ENCODE results near the gene MIA3. TPM values are rescaled to one million over a fixed set of nuclear protein-coding genes. Genes with fewer than 3 reads are reported as not detected.

Gene MIA3
- total RNA-seq, 4 donors from 2014 or later = 25.1 to 57.5 (median 31.5) TPM

DNA sequence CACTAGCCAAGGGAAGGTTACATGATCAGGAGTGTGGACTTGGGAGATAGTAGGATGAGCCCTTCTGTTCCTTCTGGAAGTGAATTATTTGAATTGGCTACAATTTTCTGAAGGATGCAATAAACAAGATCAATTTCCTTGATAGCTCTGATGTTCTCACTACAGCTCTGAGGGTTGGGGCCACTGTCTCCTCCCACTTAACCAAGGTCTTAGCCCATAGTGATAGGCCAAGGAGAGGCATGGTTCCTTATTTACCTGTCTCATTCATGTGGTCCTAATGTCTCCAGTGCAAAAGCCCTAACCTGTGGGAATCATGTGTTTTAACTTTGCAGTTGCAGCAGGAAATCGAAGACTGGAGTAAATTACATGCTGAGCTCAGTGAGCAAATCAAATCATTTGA lies 34.8 kb downstream of the MIA3 start:
- no peak for DNase-seq (ENCODE audit: low spot score in 2 of 2)
- no peak overlapping the region for H3K4me3 ChIP-seq (ENCODE audit: low read depth, poor library complexity, severe bottlenecking)
- TF ChIP-seq, protein P1, sequence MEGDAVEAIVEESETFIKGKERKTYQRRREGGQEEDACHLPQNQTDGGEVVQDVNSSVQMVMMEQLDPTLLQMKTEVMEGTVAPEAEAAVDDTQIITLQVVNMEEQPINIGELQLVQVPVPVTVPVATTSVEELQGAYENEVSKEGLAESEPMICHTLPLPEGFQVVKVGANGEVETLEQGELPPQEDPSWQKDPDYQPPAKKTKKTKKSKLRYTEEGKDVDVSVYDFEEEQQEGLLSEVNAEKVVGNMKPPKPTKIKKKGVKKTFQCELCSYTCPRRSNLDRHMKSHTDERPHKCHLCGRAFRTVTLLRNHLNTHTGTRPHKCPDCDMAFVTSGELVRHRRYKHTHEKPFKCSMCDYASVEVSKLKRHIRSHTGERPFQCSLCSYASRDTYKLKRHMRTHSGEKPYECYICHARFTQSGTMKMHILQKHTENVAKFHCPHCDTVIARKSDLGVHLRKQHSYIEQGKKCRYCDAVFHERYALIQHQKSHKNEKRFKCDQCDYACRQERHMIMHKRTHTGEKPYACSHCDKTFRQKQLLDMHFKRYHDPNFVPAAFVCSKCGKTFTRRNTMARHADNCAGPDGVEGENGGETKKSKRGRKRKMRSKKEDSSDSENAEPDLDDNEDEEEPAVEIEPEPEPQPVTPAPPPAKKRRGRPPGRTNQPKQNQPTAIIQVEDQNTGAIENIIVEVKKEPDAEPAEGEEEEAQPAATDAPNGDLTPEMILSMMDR (IDR thresholded peaks at IDR 0.05) = no peak
- no peak for TF ChIP-seq POLR2A (IDR thresholded peaks at IDR 0.05)
- 71 to 82% methylated on average over 1 of the region's 1 CpG for WGBS, 2 donors
- intact Hi-C loops (cut with DNase I; ENCODE audit: low total_unique reads) = no loop called here

DNA sequence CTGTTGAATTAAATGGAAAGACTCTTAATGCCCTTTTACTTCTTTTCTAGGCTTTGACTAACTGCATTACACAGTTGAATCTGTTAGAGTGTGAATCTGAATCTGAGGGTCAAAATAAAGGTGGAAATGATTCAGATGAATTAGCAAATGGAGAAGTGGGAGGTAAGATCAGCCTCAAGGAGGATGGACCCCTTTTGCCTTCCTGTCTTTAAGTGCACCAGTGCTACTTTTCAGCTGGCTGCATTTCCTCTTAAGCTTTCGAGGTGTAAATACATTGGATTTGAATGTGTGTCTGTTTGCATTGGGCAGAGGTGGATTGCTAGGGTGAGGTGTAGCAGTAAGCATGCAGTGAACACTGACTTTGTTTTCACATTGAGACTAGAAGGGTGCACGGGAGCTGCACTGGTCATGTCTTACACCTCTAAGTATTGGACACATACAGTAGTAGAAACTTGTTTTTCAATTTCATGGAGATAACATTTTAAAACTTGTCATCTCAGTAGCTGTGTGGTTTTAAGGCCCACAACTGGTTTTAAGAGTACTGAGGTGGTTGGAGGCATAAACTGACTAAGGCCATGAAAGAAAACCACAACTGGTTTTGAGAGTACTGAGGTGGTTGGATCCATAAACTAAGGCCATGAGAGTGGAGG lies 35.4 kb downstream of the MIA3 start:
- 84 to 94% methylated on average over 2 of the region's 2 CpGs for WGBS, 2 donors
- DNase-seq (ENCODE audit: low spot score in 2 of 2) = no peak
- TF ChIP-seq POLR2A (IDR thresholded peaks at IDR 0.05) = no peak
- TF ChIP-seq, protein P1 (IDR thresholded peaks at IDR 0.05) = no peak
- intact Hi-C loops (cut with DNase I; ENCODE audit: low total_unique reads) = no loop called here
- no peak overlapping the region for H3K4me3 ChIP-seq (ENCODE audit: low read depth, poor library complexity, severe bottlenecking)

DNA sequence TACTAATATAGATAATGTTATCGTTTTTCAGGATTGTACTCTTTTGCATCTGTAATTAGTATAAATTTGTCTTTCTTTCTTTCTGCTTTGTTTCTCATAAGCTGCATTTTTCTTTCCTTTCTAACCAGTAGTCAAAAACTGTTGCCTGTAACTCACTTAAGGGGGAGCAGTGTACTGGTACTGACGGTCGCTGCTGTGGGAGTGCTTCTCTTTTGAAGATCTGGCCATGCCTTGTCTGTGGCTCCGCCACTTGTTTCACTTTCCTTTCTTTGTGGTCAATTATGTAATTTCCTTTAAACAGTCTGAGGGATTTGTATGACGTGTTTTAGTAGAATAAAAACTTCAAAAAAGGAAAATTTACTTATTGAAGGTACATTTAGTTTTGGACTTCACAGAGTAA lies 37.0 kb downstream of the MIA3 start:
- no peak overlapping the region for H3K4me3 ChIP-seq (ENCODE audit: low read depth, poor library complexity, severe bottlenecking)
- WGBS, 2 donors = 62 to 64% methylated on average over 5 of the region's 5 CpGs
- intact Hi-C loops (cut with DNase I; ENCODE audit: low total_unique reads) = no loop called here
- TF ChIP-seq, protein P1 (IDR thresholded peaks at IDR 0.05) = no peak
- TF ChIP-seq POLR2A (IDR thresholded peaks at IDR 0.05) = no peak
- DNase-seq (ENCODE audit: low spot score in 2 of 2) = no peak

DNA sequence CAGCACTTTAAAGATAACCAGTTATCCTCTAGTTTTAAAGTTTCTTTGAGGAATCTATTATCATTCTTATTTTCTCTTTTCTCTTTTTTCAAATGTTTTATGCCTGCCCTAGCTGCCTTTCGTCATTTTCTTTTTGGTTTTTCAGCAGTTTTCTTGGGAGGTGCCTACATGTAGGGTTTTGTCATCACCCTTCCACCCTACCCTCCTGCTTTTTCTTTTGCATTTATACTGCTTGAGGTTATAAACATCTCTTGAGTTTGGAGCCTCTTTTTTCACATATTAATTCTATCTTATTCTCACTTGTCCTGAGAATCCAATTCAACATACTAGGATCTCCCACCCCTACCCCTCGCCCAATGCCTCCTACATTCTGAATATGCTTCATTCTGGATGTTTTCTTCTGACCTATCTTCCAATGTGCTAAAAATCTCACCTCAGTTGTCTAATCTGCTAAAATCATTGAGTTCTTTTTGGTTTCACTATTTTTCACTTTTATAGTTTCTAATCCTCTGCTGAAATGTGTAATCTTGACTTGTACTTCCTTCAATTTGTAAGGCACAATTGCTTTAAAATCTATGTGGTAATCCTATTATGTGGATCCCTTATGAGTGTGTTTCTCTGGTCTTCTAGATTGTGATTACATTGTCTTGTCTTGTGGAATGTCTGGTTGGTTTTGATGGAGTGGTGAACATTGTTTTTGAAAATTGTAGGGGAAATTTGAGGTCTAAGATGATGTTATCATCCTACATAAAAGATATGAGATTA lies 38.7 kb downstream of the MIA3 start:
- no peak for TF ChIP-seq POLR2A (IDR thresholded peaks at IDR 0.05)
- TF ChIP-seq, protein P1 (IDR thresholded peaks at IDR 0.05) = no peak
- H3K4me3 ChIP-seq (ENCODE audit: low read depth, poor library complexity, severe bottlenecking) = no peak overlapping the region
- intact Hi-C loops (cut with DNase I; ENCODE audit: low total_unique reads) = no loop called here
- WGBS, 2 donors = 96 to 100% methylated on average over 2 of the region's 2 CpGs
- no peak for DNase-seq (ENCODE audit: low spot score in 2 of 2)

DNA sequence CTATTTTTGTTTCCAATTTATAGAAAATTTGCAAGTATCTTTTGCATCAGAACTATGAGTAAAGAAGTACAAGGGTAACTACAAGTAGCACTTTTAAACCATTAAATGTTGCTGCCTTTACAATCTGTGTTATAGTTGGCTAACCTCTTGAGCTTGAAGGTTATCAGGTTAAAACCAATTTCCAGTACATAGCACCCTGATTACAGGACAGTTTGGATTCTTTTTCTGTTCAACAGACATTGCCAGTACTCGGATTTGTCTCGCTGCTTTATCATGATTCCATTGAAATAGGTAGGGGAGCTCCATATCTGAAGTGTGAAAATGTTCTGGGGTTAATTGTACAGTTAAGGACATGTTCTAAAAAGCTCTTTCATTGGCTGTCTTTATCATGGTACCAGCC lies 40.0 kb downstream of the MIA3 start:
- no peak overlapping the region for H3K4me3 ChIP-seq (ENCODE audit: low read depth, poor library complexity, severe bottlenecking)
- no peak for DNase-seq (ENCODE audit: low spot score in 2 of 2)
- intact Hi-C loops (cut with DNase I; ENCODE audit: low total_unique reads) = no loop called here
- TF ChIP-seq, protein P1 (IDR thresholded peaks at IDR 0.05) = no peak
- TF ChIP-seq POLR2A (IDR thresholded peaks at IDR 0.05) = no peak
- WGBS, 2 donors = 92 to 95% methylated on average over 2 of the region's 2 CpGs

Measured in lower leg skin (tissue), 4 donors.